CD14-positive monocyte (primary cell): ENCODE data around the gene SMARCE1. TPM values are rescaled to one million over a fixed set of nuclear protein-coding genes. Genes with fewer than 3 reads are reported as not detected.

ENCODE experiments used
- DNase-seq, 3 donors: peaks; one replicate each; pipeline ENCODE4 v3.0.0-alpha.2; 2011 to 2022
- H2AFZ ChIP-seq: 2 replicates; pipeline ENCODE4 v1.6.0; 2012; ENCODE audit warnings: mild to moderate bottlenecking, low read depth, low read length, inconsistent platforms; ENCODE audit not compliant: insufficient read depth, poor library complexity, severe bottlenecking
- H3K27ac ChIP-seq, 2 donors: 1 replicate in 1 of 2; 2 replicates in 1 of 2; pipeline ENCODE4 v1.5.1; 2012 to 2013; ENCODE audit warnings: low read length in 2 of 2, control low read depth in 1 of 2, inconsistent platforms in 1 of 2, low read depth in 1 of 2, mild to moderate bottlenecking in 1 of 2
- H3K27me3 ChIP-seq, 2 donors: one replicate each; pipeline versions ENCODE4 v1.6.0 to v1.6.1; 2011 to 2013; ENCODE audit warnings: low read length in 2 of 2; ENCODE audit not compliant: control insufficient read depth in 2 of 2, insufficient read depth in 2 of 2
- H3K36me3 ChIP-seq, 2 donors: replicated peaks in 1 of 2; 1 replicate in 1 of 2; 2 replicates in 1 of 2; pipeline versions ENCODE4 v1.5.1 to v1.6.1; 2012 to 2013; ENCODE audit warnings: low read length in 2 of 2, control low read depth in 1 of 2, inconsistent platforms in 1 of 2, mild to moderate bottlenecking in 1 of 2; ENCODE audit not compliant: insufficient read depth in 2 of 2, control insufficient read depth in 1 of 2
- H3K4me1 ChIP-seq, 2 donors: 1 replicate in 1 of 2; 2 replicates in 1 of 2; pipeline versions ENCODE4 v1.5.1 to v1.6.1; 2012 to 2013; ENCODE audit warnings: low read length in 2 of 2, control low read depth in 1 of 2, inconsistent platforms in 1 of 2, mild to moderate bottlenecking in 1 of 2, moderate library complexity in 1 of 2; ENCODE audit not compliant: insufficient read depth in 2 of 2, control insufficient read depth in 1 of 2
- H3K4me2 ChIP-seq: replicated peaks from 2 replicates; pipeline ENCODE3; 2012; ENCODE audit warnings: low read length, moderate library complexity, mild to moderate bottlenecking; ENCODE audit not compliant: poor library complexity, severe bottlenecking; ENCODE audit errors: extremely low read depth
- H3K4me3 ChIP-seq, 3 experiments: fragments of 200-600 bp in 1 of 3; sonication (generic) in 1 of 3; replicated peaks in 1 of 3; 1 replicate in 2 of 3; 2 replicates in 1 of 3; pipeline ENCODE4 v1.5.1; 2011 to 2013; ENCODE audit warnings: low read length in 3 of 3, mild to moderate bottlenecking in 3 of 3, control low read depth in 2 of 3, low read depth in 2 of 3, inconsistent platforms in 1 of 3, moderate library complexity in 1 of 3
- H3K79me2 ChIP-seq: 2 replicates; pipeline ENCODE4 v1.6.0; 2012; ENCODE audit warnings: mild to moderate bottlenecking, control low read depth, inconsistent platforms, low read length, moderate library complexity; ENCODE audit not compliant: insufficient read depth
- H3K9ac ChIP-seq: 2 replicates; pipeline ENCODE4 v1.6.0; 2017; ENCODE audit warnings: low read length, mild to moderate bottlenecking; ENCODE audit not compliant: insufficient read depth, poor library complexity, severe bottlenecking
- H3K9me3 ChIP-seq, 2 donors: replicated peaks in 1 of 2; 1 replicate in 1 of 2; 2 replicates in 1 of 2; pipeline versions ENCODE4 v1.5.1 to v1.6.1; 2012 to 2013; ENCODE audit warnings: low read length in 2 of 2, control low read depth in 1 of 2; ENCODE audit not compliant: control insufficient read depth in 1 of 2, insufficient read depth in 1 of 2
- H4K20me1 ChIP-seq: 2 replicates; pipeline ENCODE4 v1.6.0; 2012; ENCODE audit warnings: mild to moderate bottlenecking, low read length, control low read depth, moderate library complexity; ENCODE audit not compliant: insufficient read depth
- H3K27ac Mint-ChIP-seq, 7 donors: one replicate each; pipeline ENCODE4 v1.8.0; 2020; ENCODE audit warnings: mild to moderate bottlenecking in 7 of 7, mixed read lengths in 7 of 7, moderate library complexity in 6 of 7, inconsistent platforms in 2 of 7
- H3K27me3 Mint-ChIP-seq, 3 donors: one replicate each; pipeline ENCODE4 v1.8.0; 2021 to 2022; ENCODE audit warnings: low read depth in 3 of 3, mild to moderate bottlenecking in 3 of 3, mixed read lengths in 3 of 3, moderate library complexity in 3 of 3, inconsistent platforms in 1 of 3
- H3K36me3 Mint-ChIP-seq, 2 donors: one replicate each; pipeline ENCODE4 v1.8.0; 2020; ENCODE audit warnings: mixed read lengths in 2 of 2, inconsistent platforms in 1 of 2, mild to moderate bottlenecking in 1 of 2
- H3K4me1 Mint-ChIP-seq: one replicate; pipeline ENCODE4 v1.8.0; 2020; ENCODE audit warnings: mild to moderate bottlenecking, mixed read lengths
- H3K4me3 Mint-ChIP-seq, 2 donors: one replicate each; pipeline ENCODE4 v1.8.0; 2020; ENCODE audit warnings: mild to moderate bottlenecking in 2 of 2, mixed read lengths in 2 of 2, moderate library complexity in 1 of 2
- H3K9me3 Mint-ChIP-seq, 7 donors: one replicate each; pipeline ENCODE4 v1.8.0; 2020 to 2022; ENCODE audit warnings: mixed read lengths in 7 of 7, mild to moderate bottlenecking in 6 of 7, moderate library complexity in 6 of 7, inconsistent platforms in 2 of 7
- WGBS: methylation state at CpG from one replicate; pipeline ENCODE4 v1.1.5; 2013; ENCODE audit warnings: missing lambda C conversion rate; ENCODE audit not compliant: insufficient coverage; 5-methylcytosine and 5-hydroxymethylcytosine counted together
- intact Hi-C, 2 donors: fragments of 100-400 bp; cut with micrococcal nuclease; formaldehyde crosslinking; loops; one replicate each; pipeline versions ENCODE4 v1.15.0 to v1.15.1; 2023
- polyA plus RNA-seq, 3 donors: library from polyadenylated mRNA; depleted of rRNA in 1 of 3; unstranded in 2 of 3; stranded (reverse) in 1 of 3; fragments of 300-500 nt in 2 of 3; fragments of >200 nt in 1 of 3; fragmentation: Illumina TruSeq in 2 of 3; gene quantifications; 1 replicate in 2 of 3; 2 replicates in 1 of 3; pipeline ENCODE4 v1.2.3, GENCODE V29; 2012 to 2021
- TF ChIP-seq, protein P1 (sequence below): fragments of 200-600 bp; IDR thresholded peaks from one replicate; pipeline ENCODE4 v1.8.0; 2022; ENCODE audit warnings: antibody characterized with exemption, mild to moderate bottlenecking

SMARCE1 gene
- polyA plus RNA-seq, 3 donors = 18.6 to 127 (median 119) TPM

- Histone ChIP-seq H3K4me2 (peak overlapping the region; percentile 18), H4K20me1 (no peaks in the 10 kb centered on the region), H2AFZ (peak overlapping the region; percentile 49), H3K9me3 (no peaks in the 10 kb centered on the region), H3K79me2 (no peaks in the 10 kb centered on the region), H3K27me3 (no peaks in the 10 kb centered on the region), H3K27ac (no peak overlapping the region), H3K36me3 (no peaks in the 10 kb centered on the region), H3K4me1 (peaks cover 11 to 13% of the 10 kb centered on the region in 2 donors), H3K4me3 (no peak overlapping the region), H3K9ac (no peak overlapping the region)
- Mint-ChIP-seq H3K36me3 (no peaks in the 10 kb centered on the region), H3K9me3 (peaks cover 0 to 2% (median 0%) of the 10 kb centered on the region in 7 donors), H3K4me3 (peak overlapping the region; percentile 50 to 51), H3K27me3 (no peaks in the 10 kb centered on the region), H3K4me1 (peaks cover 18% of the 10 kb centered on the region), H3K27ac (peak overlapping the region in 6 of 7 donors; percentile 51 to 66 (median 57))
- peak in 2 of 3 donors; percentile 16 to 77 for DNase-seq
- WGBS = 59% methylated on average over 8 of the region's 20 CpGs
- TF ChIP-seq, protein P1, sequence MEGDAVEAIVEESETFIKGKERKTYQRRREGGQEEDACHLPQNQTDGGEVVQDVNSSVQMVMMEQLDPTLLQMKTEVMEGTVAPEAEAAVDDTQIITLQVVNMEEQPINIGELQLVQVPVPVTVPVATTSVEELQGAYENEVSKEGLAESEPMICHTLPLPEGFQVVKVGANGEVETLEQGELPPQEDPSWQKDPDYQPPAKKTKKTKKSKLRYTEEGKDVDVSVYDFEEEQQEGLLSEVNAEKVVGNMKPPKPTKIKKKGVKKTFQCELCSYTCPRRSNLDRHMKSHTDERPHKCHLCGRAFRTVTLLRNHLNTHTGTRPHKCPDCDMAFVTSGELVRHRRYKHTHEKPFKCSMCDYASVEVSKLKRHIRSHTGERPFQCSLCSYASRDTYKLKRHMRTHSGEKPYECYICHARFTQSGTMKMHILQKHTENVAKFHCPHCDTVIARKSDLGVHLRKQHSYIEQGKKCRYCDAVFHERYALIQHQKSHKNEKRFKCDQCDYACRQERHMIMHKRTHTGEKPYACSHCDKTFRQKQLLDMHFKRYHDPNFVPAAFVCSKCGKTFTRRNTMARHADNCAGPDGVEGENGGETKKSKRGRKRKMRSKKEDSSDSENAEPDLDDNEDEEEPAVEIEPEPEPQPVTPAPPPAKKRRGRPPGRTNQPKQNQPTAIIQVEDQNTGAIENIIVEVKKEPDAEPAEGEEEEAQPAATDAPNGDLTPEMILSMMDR = no peak
- intact Hi-C loops = no loop called here
Measured at GRCh38 chr17:40598619-40599467, 48.8 kb downstream of the SMARCE1 start.

DNA sequence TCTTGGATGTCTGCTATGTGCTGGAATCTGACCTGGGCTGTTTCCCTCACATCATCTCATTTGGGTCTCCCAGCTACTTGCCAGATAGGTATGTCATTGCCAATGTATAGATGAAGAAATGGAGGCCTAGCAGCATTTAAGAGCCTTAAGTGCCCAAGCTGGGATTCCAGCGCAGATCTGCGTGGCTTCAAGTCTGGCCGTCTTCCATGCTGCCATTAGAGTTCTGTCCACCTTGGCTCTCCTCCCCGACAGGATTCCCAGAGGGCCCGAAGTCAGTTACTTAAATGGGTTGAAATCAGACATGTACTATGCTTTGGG lies 49.4 kb downstream of the SMARCE1 start:
- Histone ChIP-seq H2AFZ (no peak overlapping the region), H3K9me3 (no peaks in the 10 kb centered on the region), H3K27me3 (no peaks in the 10 kb centered on the region), H3K36me3 (no peaks in the 10 kb centered on the region), H3K4me1 (peaks cover 11 to 13% of the 10 kb centered on the region in 2 donors), H3K4me3 (no peak overlapping the region), H3K27ac (no peak overlapping the region), H3K9ac (no peak overlapping the region), H3K79me2 (no peaks in the 10 kb centered on the region), H3K4me2 (no peak overlapping the region), H4K20me1 (no peaks in the 10 kb centered on the region)
- Mint-ChIP-seq H3K27ac (peak overlapping the region in 1 of 7 donors; percentile 63), H3K4me3 (peak overlapping the region in 1 of 2 donors; percentile 51), H3K4me1 (peaks cover 18% of the 10 kb centered on the region), H3K27me3 (no peaks in the 10 kb centered on the region), H3K36me3 (no peaks in the 10 kb centered on the region), H3K9me3 (peaks cover 0 to 2% (median 0%) of the 10 kb centered on the region in 7 donors)
- 100% methylated on average over 2 of the region's 5 CpGs for WGBS
- DNase-seq = no peak
- TF ChIP-seq, protein P1 = no peak
- intact Hi-C loops = no loop called here
